Measurements from ENCODE around the gene LITAF.
"Not testable (repeated sequence)": the region's sequence is repeated elsewhere in the genome, so short reads cannot be mapped to it uniquely, and the experiment has no call there.

LITAF gene

GRCh38 chr16:11597235-11598095 lies 10.7 kb upstream of the LITAF start:
- DNase-seq (ENCODE audit: low read depth), result no peak

- DNase-seq (ENCODE audit: low read depth), result no peak
These were observed 10.0 kb upstream of the LITAF start for GRCh38 chr16:11596572-11597226.

GRCh38 chr16:11593581-11593980 lies 6.9 kb upstream of the LITAF start:
- DNase-seq (ENCODE audit: low read depth), result no peak

GRCh38 chr16:11593076-11593475 lies 6.4 kb upstream of the LITAF start:
- not testable (repeated sequence) for DNase-seq (ENCODE audit: low read depth)

- not testable (repeated sequence) for DNase-seq (ENCODE audit: low read depth)
These were observed 4.9 kb upstream of the LITAF start for GRCh38 chr16:11591630-11592029.

DNA sequence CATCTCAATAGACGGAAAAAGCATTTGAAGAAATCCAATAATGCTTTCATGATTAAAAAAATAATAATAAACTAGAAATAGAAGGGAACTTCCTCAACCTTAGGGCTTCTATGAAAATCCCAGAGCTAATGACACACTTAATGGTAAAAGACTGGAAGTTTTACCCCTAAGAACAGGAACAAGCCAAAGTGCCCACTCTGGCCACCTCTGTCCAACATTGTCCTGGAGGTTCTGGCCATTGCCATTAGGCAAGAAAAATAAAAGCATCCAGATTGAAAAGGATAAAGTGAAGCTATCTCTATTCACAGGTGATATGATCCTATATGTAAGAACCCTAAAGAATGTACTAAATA lies 2.5 kb upstream of the LITAF start:
- DNase-seq (ENCODE audit: low read depth), result no peak

- no peak for DNase-seq (ENCODE audit: low read depth)
These were observed 1.8 kb upstream of the LITAF start for GRCh38 chr16:11588321-11589197.

GRCh38 chr16:11587643-11588247 lies 1.0 kb upstream of the LITAF start:
- DNase-seq (ENCODE audit: low read depth), result no peak

DNA sequence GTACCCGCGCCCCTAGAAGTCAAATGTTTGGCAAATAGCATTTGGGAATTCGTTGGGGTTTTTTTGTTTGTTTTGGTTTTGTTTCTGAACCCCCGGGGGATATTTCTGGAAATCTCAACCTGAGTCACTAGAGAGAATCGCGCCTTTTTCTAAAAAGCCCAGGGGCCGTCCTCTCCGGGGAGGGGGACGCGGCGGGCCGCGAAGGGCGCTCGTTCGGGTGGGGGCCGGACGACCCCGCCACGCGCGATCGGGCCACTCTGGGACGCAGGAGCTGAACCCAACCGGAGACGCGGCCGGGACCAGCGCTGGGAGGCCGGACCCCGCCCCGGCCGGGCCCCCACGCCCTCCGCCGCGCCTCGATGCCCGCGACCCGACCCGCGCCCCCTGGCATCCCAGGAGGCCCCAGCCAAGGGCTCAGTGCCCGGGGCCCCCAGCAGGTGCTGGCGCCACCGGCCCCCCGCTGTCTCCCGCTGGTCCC lies 302 bp downstream of the LITAF start:
- no peak for DNase-seq (ENCODE audit: low read depth)

- no peak for DNase-seq (ENCODE audit: low read depth)
These were observed 1.0 kb downstream of the LITAF start for GRCh38 chr16:11585460-11586377.

DNA sequence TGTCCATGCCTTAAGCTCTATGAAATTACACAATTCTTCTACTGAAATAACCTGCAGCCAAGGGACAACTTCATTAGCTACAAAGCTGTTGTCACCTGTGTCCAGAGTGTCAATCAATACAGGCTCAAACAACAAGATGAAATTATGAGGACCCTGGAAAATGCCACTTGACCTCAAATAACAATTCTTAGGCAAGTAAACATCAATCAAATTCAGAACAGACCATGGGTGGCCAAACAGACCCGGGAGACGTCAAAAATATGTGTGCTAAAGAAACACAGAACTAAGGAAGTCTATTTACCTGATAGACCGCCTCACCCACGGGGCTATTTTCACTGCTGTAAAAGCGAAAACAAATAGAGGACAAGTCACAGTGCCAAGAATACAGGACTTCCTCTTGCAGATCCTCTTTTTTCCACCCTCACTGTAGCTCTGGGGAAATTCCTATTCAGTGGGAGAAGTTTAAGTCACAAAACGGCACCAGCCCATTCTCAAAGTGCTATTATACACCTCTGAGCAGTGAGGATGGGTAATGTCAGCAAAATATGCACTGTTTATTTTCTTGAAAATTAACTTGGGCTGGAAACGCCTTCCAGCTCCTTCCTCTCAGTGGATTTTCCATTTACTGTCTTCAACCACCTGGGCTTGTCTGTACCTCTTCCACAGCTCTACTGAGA lies 2.7 kb downstream of the LITAF start:
- DNase-seq (ENCODE audit: low read depth), result no peak

DNA sequence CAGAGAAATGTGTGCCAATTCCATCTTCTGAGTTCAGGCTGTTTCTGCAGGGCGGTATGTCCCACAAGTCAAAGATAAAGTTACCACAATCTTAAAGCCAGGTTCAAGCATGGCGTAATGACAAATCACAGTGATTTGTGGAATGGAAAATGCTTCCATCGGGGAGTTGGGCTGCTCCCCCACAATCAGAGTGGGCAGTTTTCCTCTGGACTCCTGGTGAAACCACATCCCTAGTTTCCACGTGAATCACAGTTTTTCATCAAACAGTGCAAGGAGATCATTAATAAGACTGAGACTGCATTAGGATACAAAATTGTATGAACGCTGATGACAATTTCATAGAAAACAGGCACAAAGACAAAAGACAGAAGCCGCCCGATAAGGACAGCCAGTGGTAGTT lies 3.6 kb downstream of the LITAF start:
- peak; percentile 51 for DNase-seq (ENCODE audit: low read depth)

DNA sequence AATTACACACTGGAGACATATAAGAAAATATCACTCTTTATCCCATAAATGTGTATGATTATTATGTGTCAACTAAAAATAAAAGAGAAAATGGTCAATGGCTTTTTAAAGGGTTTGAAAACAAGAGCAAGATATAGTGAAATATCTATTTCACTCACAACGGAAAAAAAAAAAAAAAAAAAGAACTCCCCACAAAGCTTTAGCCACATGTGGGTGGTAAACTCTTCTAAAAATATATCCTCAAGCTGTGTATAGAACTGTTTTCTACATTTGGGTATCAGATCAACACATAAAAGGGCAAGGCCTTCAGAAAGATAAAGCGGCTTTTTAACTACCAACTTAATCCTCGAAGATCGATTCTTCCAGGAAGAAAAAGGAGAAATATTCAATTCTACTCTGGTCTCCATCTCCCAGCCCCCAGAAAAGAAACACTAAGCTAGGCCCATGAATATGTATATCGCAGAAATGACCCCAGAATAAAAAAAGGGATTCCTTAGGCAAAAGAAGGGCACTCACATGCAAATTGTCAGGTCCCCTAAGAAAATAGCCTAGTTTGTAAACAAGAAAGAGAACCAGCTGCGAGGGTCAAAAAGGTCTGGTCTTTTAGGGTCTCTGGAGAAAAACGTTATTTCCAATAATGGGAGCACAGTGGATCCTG lies 4.4 kb downstream of the LITAF start:
- DNase-seq (ENCODE audit: low read depth), result no peak

- no peak for DNase-seq (ENCODE audit: low read depth)
These were observed 5.0 kb downstream of the LITAF start for GRCh38 chr16:11581678-11582077.

- DNase-seq (ENCODE audit: low read depth), result no peak
These were observed 6.2 kb downstream of the LITAF start for GRCh38 chr16:11580451-11581086.

DNA sequence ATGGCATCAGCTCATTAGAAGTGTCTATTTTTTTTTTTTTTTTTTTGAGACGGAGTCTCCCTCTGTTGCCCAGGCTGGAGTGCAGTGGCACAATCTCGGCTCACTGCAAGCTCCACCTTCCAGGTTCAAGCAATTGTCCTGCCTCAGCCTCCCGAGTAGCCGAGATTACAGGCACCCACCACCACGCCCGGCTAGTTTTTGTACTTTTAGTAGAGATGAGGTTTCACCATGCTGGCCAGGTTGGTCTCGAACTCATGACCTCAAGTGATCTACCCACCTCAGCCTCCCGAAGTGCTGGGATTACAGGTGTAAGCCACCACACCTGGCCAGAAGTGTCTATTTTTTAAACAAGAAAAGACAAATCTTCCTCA lies 9.4 kb downstream of the LITAF start:
- DNase-seq (ENCODE audit: low read depth), result not testable (repeated sequence)

GRCh38 chr16:11576427-11577289 lies 10.1 kb downstream of the LITAF start:
- no peak for DNase-seq (ENCODE audit: low read depth)

DNA sequence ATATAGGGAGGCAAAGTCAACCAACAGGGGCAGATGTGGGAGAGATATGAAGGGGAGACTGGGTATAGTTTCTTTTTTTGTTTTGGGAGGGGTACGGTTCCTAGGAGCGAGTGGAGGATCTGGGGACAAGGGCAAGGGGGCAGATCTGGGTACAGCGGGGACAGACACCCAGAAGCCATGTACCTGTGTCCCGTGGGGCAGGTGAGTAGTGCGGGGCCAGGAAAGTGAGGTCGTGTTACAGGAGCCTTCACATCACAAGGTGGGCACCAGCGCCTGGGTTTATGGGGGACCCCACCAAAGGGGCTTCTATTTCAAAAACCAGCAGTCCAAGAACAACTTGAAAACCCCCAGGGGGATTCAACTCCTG lies 11.5 kb downstream of the LITAF start:
- no peak for DNase-seq (ENCODE audit: low read depth)

Measured in stromal cell of bone marrow (primary cell).